ENCODE data around the gene KCNMA1.

GRCh38 chr10:77363210-77363609 is 274.4 kb downstream of the KCNMA1 start:
- TF ChIP-seq, protein P1, sequence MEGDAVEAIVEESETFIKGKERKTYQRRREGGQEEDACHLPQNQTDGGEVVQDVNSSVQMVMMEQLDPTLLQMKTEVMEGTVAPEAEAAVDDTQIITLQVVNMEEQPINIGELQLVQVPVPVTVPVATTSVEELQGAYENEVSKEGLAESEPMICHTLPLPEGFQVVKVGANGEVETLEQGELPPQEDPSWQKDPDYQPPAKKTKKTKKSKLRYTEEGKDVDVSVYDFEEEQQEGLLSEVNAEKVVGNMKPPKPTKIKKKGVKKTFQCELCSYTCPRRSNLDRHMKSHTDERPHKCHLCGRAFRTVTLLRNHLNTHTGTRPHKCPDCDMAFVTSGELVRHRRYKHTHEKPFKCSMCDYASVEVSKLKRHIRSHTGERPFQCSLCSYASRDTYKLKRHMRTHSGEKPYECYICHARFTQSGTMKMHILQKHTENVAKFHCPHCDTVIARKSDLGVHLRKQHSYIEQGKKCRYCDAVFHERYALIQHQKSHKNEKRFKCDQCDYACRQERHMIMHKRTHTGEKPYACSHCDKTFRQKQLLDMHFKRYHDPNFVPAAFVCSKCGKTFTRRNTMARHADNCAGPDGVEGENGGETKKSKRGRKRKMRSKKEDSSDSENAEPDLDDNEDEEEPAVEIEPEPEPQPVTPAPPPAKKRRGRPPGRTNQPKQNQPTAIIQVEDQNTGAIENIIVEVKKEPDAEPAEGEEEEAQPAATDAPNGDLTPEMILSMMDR (IDR thresholded peaks at IDR 0.05; ENCODE audit: low read depth, low read length): no peak
- no peak for TF ChIP-seq MYC (IDR thresholded peaks at IDR 0.05; ENCODE audit: low read depth, low read length)
- no peak for TF ChIP-seq POLR2A (IDR thresholded peaks at IDR 0.05; ENCODE audit: extremely low read depth, insufficient read length)

All from NB4 (cell line).